ENCODE measurements around the gene ILDR2. TPM values are rescaled to one million over a fixed set of nuclear protein-coding genes. Genes with fewer than 3 reads are reported as not detected.

Gene ILDR2
- polyA plus RNA-seq, 1 of the 3 experiments (the other 2 are of a cell fraction) = 0.05 TPM

- TF ChIP-seq USF1 (IDR thresholded peaks at IDR 0.05; ENCODE audit: borderline replicate concordance, low read depth) = no peak
- TF ChIP-seq ELF1 (IDR thresholded peaks at IDR 0.05) = no peak
- TF ChIP-seq CHD2 (IDR thresholded peaks at IDR 0.05; ENCODE audit: low read length, partially characterized antibody) = no peak
- TF ChIP-seq TAF1 (IDR thresholded peaks at IDR 0.05; ENCODE audit: borderline replicate concordance, low read depth, low read length) = no peak
Measured at GRCh38 chr1:166899769-166900168, 75.6 kb downstream of the ILDR2 start (continued).

- WGBS (ENCODE audit: low lambda C conversion rate) = 24% methylated on average over 4 of the region's 4 CpGs
Measured at GRCh38 chr1:166895766-166896165, 79.6 kb downstream of the ILDR2 start.

GRCh38 chr1:166889776-166890175, 85.6 kb downstream of the ILDR2 start:
- no peak for TF ChIP-seq USF2 (IDR thresholded peaks at IDR 0.05; ENCODE audit: borderline replicate concordance, low read depth, low read length)
- H3K4me1 ChIP-seq (ENCODE audit: control insufficient read depth in 1 of 2, insufficient read depth in 2 of 2, low read depth in 1 of 2, low read length in 1 of 2) = no peaks in the 10 kb centered on the region
- no peaks in the 10 kb centered on the region for H3K79me2 ChIP-seq (ENCODE audit: insufficient read depth)
- H3K4me3 ChIP-seq (ENCODE audit: low read depth in 2 of 2, low read length in 1 of 2) = no peak overlapping the region
- H2AFZ ChIP-seq (ENCODE audit: low read depth) = no peak overlapping the region
- H3K4me2 ChIP-seq = no peak overlapping the region
- ChIA-PET POLR2A (no interaction called here), CTCF (interaction anchor here (0.9 to 1.7 kb wide), 3 partner anchors 21 to 169 kb away, joined by 3 to 7 read pairs (median 3); no protein-coding TSS in a partner anchor)
- H4K20me1 ChIP-seq (ENCODE audit: insufficient read depth) = no peaks in the 10 kb centered on the region
- no peak for DNase-seq
- H3K9me2 ChIP-seq = no peaks in the 10 kb centered on the region
- H3K9me3 ChIP-seq = no peaks in the 10 kb centered on the region
- no peaks in the 10 kb centered on the region for H3F3A ChIP-seq (replicated peaks; ENCODE audit: insufficient read depth)
- H3K9ac ChIP-seq = no peak overlapping the region
- no peaks in the 10 kb centered on the region for H3K36me3 ChIP-seq (replicated peaks in 1 of 2; ENCODE audit: control insufficient read depth in 1 of 2, insufficient read depth in 2 of 2, low read length in 1 of 2)
- no peak overlapping the region for H3K27ac ChIP-seq (ENCODE audit: low read depth in 2 of 2, low read length in 1 of 2)
- H3K27me3 ChIP-seq (ENCODE audit: insufficient read depth) = no peaks in the 10 kb centered on the region; the same call in 1 of the 2 replicates

More at GRCh38 chr1:166895766-166896165, 79.6 kb downstream of the ILDR2 start:
- no peak for TF ChIP-seq MAX (IDR thresholded peaks at IDR 0.05; ENCODE audit: low read depth)
- no peak for TF ChIP-seq CHD2 (IDR thresholded peaks at IDR 0.05; ENCODE audit: low read length, partially characterized antibody)
- TF ChIP-seq EP300 (IDR thresholded peaks at IDR 0.05; ENCODE audit: borderline replicate concordance in 1 of 2, low read depth in 1 of 2, low read length in 1 of 2) = no peak
- no peak for TF ChIP-seq NRF1 (IDR thresholded peaks at IDR 0.05; ENCODE audit: low read depth, low read length)
- no peak for TF ChIP-seq GATA2 (CRISPR knock-in tag; IDR thresholded peaks at IDR 0.05)
- TF ChIP-seq RCOR1 (IDR thresholded peaks at IDR 0.05; ENCODE audit: low read length) = no peak
- TF ChIP-seq USF2 (IDR thresholded peaks at IDR 0.05; ENCODE audit: borderline replicate concordance, low read depth, low read length) = no peak
- TF ChIP-seq TEAD4 (IDR thresholded peaks at IDR 0.05; ENCODE audit: borderline replicate concordance, insufficient read depth) = no peak
- Histone ChIP-seq H3K79me2 (ENCODE audit: insufficient read depth) (no peaks in the 10 kb centered on the region), H3K27ac (ENCODE audit: low read depth in 2 of 2, low read length in 1 of 2) (no peak overlapping the region), H3K4me3 (ENCODE audit: low read depth in 2 of 2, low read length in 1 of 2) (no peak overlapping the region), H2AFZ (ENCODE audit: low read depth) (no peak overlapping the region), H3K36me3 (replicated peaks in 1 of 2; ENCODE audit: control insufficient read depth in 1 of 2, insufficient read depth in 2 of 2, low read length in 1 of 2) (no peaks in the 10 kb centered on the region), H3K9me3 (no peaks in the 10 kb centered on the region), H3F3A (replicated peaks; ENCODE audit: insufficient read depth) (no peaks in the 10 kb centered on the region), H3K9me2 (no peaks in the 10 kb centered on the region), H3K27me3 (ENCODE audit: insufficient read depth) (no peaks in the 10 kb centered on the region), H4K20me1 (ENCODE audit: insufficient read depth) (no peaks in the 10 kb centered on the region), H3K9ac (no peak overlapping the region), H3K4me1 (ENCODE audit: control insufficient read depth in 1 of 2, insufficient read depth in 2 of 2, low read depth in 1 of 2, low read length in 1 of 2) (no peaks in the 10 kb centered on the region), H3K4me2 (no peak overlapping the region)
- CTCF ChIA-PET = interaction anchor here (2.5 to 7.8 kb wide), 2 partner anchors 15 to 163 kb away, joined by 7 to 56 read pairs; no protein-coding TSS in a partner anchor
- POLR2A ChIA-PET = no interaction called here
- DNase-seq = no peak
